Heart left ventricle (tissue), 16 donors: ENCODE data around the gene ENDOD1. TPM values are rescaled to one million over a fixed set of nuclear protein-coding genes. Genes with fewer than 3 reads are reported as not detected.

Experiments used
- ATAC-seq, 4 donors: fragments of 200-7000 bp; cut with Tn5 transposase; one replicate each; pipeline ENCODE4 v1.9.1; 2020 to 2022; ENCODE audit warnings: moderate library complexity in 4 of 4, mild to moderate bottlenecking in 3 of 4, moderate number of reproducible peaks in 1 of 4
- DNase-seq, 5 donors: peaks; one replicate each; pipeline ENCODE4 v3.0.0-alpha.2; 2020
- H3K27ac ChIP-seq, 12 donors: fragments of 200-600 bp; sonication (generic) in 4 of 12; one replicate each; pipeline versions ENCODE4 v1.5.0 to v1.8.0; 2016 to 2022; ENCODE audit warnings: mild to moderate bottlenecking in 2 of 12
- H3K27me3 ChIP-seq, 9 donors: fragments of 200-600 bp; sonication (generic) in 2 of 9; one replicate each; pipeline versions ENCODE4 v1.5.1 to v1.8.0; 2016 to 2022; ENCODE audit warnings: mild to moderate bottlenecking in 3 of 9
- H3K36me3 ChIP-seq, 9 donors: fragments of 200-600 bp; sonication (generic) in 2 of 9; one replicate each; pipeline versions ENCODE4 v1.5.0 to v1.8.0; 2018 to 2022; ENCODE audit warnings: mild to moderate bottlenecking in 2 of 9
- H3K4me1 ChIP-seq, 12 donors: fragments of 200-600 bp; sonication (generic) in 4 of 12; one replicate each; pipeline versions ENCODE4 v1.5.0 to v1.8.0; 2016 to 2022; ENCODE audit warnings: mild to moderate bottlenecking in 3 of 12
- H3K4me3 ChIP-seq, 12 donors: fragments of 200-600 bp; sonication (generic) in 4 of 12; one replicate each; pipeline versions ENCODE4 v1.5.0 to v1.8.0; 2017 to 2022; ENCODE audit warnings: mild to moderate bottlenecking in 9 of 12, moderate library complexity in 4 of 12
- H3K9me3 ChIP-seq, 12 donors: fragments of 200-600 bp; sonication (generic) in 4 of 12; one replicate each; pipeline versions ENCODE4 v1.5.0 to v1.8.0; 2016 to 2022; ENCODE audit warnings: mild to moderate bottlenecking in 1 of 12
- POLR2A ChIP-seq, 2 donors: fragments of 450-650 bp; IDR thresholded peaks; one replicate each; pipeline ENCODE4 v1.6.1; 2017; ENCODE audit warnings: antibody characterized with exemption in 2 of 2, mild to moderate bottlenecking in 2 of 2, moderate library complexity in 2 of 2
- WGBS, 4 donors: extraction: QIAGEN DNeasy Blood & Tissue Kit in 2 of 4; methylation state at CpG; one replicate each; pipeline versions ENCODE4 v1.1.5 to v1.1.7; 2013 to 2018; 5-methylcytosine and 5-hydroxymethylcytosine counted together
- intact Hi-C, 10 donors: fragments of 100-400 bp; cut with DNase I; formaldehyde crosslinking; loops; one replicate each; pipeline versions ENCODE4 v1.11.1 to v1.14.2; 2022
- polyA plus RNA-seq, 2 donors: library from polyadenylated mRNA; stranded (reverse); fragments of 200-250 nt; gene quantifications; one replicate each; pipeline ENCODE4 v1.2.3, GENCODE V29; 2013
- total RNA-seq, 9 donors: library from RNA; depleted of rRNA in 2 of 9; stranded (reverse); fragments of >200 nt in 2 of 9; fragmentation: NEBNext Ultra II Directional in 3 of 9; extraction: Animal tissue kit (Norgen Biotek cat#: 25700) in 3 of 9; gene quantifications; one replicate each; pipeline versions ENCODE4 v1.1.0 to v1.2.4, GENCODE V29; 2016 to 2023
- TF ChIP-seq, protein P1 (sequence below), 12 donors: fragments of 200-600 bp; sonication (generic) in 4 of 12; IDR thresholded peaks; one replicate each; pipeline versions ENCODE4 v1.5.0 to v1.8.0; 2018 to 2022; ENCODE audit warnings: antibody characterized with exemption in 12 of 12, mild to moderate bottlenecking in 5 of 12
- donor health status: ischemic (EF 13 %, LVEDD 7.1; RV severe dilation, severe dysfunction).
- donor health status: healthy with polysubstance abuse.
- donor health status: DM: no; HTN: yes; CAD: no.
- donor health status: DM: no; HTN: no; CAD: no.
- donor health status: ischemic (EF 25% LVEDD 6.9; RV normal size, moderate dysfunction).
- donor health status: ischemic (EF 25% LVEDD 5.7; RV mildly dilated, moderate dysfunction).
- donor health status: healthy.
- donor health status: DM: yes; HTN: yes; CAD: no.
- donor health status: ischemic (EF 35%, LVEDD 5.7; RV mildly dilated, moderate dysfunction).
- donor health status: nonischemic (EF 11% LVEDD 7.7; RV severe dilation, severe dysfunction).
- donor health status: DM: yes; HTN: yes; CAD: no.
- donor health status: PGD.
- donor health status: ischemic (EF 29% LVEDD 5.4; RV normal size, mild dysfunction).
- donor health status: nonischemic (EF 23%, LVEDD 6.1; RV moderate dilation, normal function).

The ENDOD1 gene
- total and polyA plus RNA-seq, 11 donors = 4.0 to 28.5 (median 12.8) TPM

DNA sequence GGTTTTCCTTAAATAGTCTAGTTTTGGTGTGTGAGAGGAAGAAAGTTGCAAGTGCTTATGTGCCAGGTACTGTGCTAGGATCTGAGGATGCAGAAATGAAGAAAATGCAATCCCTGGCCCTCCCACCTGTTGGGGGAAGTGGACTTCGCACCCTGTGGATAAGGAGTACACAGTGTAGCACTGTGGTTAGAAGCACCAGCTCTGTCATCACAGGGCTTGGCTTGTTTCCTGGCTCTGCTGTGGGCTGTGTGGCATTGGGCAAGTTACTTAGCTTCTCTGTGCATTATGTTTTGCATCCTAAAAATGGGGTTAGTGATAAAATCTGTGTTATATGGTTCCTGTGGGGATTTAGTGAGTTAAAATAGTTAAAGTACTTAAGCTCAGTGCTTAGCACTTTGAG lies 68.2 kb downstream of the ENDOD1 start:
- intact Hi-C loops = loop anchor here in 3 of 10 donors (2.0 to 10.0 kb wide), 5 partner anchors 177 to 1267 kb away; partner anchors contain the start of genes CWC15 (in 1 of the 3) and KDM4D (in 1 of the 3)
- ATAC-seq = no peak
- peak overlapping the region in 4 of 12 donors; percentile 23 to 69 (median 34) for H3K27ac ChIP-seq
- H3K27me3 ChIP-seq = no peaks in the 10 kb centered on the region
- no peak overlapping the region for H3K4me3 ChIP-seq
- no peaks in the 10 kb centered on the region for H3K36me3 ChIP-seq
- 92 to 100% (median 96%) methylated on average over 1 of the region's 1 CpG for WGBS, 4 donors
- TF ChIP-seq POLR2A (IDR thresholded peaks at IDR 0.05) = no peak
- no peak for DNase-seq
- peaks cover 0 to 30% (median 10%) of the 10 kb centered on the region in 12 donors for H3K4me1 ChIP-seq
- no peaks in the 10 kb centered on the region for H3K9me3 ChIP-seq

DNA sequence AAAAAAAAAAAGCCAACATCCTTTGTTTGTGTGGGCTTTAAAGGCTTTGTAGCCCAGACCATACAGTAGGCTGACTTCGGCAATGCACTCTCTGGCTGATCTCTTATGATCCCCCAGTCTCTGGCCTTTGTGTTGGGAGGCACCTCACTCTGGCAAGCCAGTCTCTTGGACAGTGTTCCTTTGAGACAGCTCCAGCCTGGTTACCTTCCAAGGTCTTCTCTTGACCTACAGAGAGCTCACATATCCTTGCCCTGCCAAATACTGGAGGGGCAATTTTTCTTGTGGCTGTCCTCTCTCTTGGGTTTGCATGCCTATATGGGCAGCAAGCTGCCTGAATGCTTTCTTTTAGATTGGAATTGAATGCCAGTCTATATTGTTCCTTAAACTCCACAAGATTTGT lies 71.6 kb downstream of the ENDOD1 start:
- no peak for ATAC-seq
- Histone ChIP-seq H3K9me3 (no peaks in the 10 kb centered on the region), H3K4me1 (peaks cover 0 to 18% (median 10%) of the 10 kb centered on the region in 12 donors), H3K27me3 (no peaks in the 10 kb centered on the region), H3K4me3 (no peak overlapping the region), H3K27ac (no peak overlapping the region), H3K36me3 (peaks cover 0 to 8% (median 0%) of the 10 kb centered on the region in 9 donors)
- DNase-seq = no peak
- TF ChIP-seq POLR2A (IDR thresholded peaks at IDR 0.05) = no peak
- TF ChIP-seq, protein P1, sequence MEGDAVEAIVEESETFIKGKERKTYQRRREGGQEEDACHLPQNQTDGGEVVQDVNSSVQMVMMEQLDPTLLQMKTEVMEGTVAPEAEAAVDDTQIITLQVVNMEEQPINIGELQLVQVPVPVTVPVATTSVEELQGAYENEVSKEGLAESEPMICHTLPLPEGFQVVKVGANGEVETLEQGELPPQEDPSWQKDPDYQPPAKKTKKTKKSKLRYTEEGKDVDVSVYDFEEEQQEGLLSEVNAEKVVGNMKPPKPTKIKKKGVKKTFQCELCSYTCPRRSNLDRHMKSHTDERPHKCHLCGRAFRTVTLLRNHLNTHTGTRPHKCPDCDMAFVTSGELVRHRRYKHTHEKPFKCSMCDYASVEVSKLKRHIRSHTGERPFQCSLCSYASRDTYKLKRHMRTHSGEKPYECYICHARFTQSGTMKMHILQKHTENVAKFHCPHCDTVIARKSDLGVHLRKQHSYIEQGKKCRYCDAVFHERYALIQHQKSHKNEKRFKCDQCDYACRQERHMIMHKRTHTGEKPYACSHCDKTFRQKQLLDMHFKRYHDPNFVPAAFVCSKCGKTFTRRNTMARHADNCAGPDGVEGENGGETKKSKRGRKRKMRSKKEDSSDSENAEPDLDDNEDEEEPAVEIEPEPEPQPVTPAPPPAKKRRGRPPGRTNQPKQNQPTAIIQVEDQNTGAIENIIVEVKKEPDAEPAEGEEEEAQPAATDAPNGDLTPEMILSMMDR (IDR thresholded peaks at IDR 0.05) = no peak
- WGBS, 4 donors = 88 to 98% (median 93%) methylated on average over 1 of the region's 1 CpG
- intact Hi-C loops = loop anchor here in 2 of 10 donors (10.0 kb wide), 2 partner anchors 54 to 204 kb away; no protein-coding TSS in a partner anchor

DNA sequence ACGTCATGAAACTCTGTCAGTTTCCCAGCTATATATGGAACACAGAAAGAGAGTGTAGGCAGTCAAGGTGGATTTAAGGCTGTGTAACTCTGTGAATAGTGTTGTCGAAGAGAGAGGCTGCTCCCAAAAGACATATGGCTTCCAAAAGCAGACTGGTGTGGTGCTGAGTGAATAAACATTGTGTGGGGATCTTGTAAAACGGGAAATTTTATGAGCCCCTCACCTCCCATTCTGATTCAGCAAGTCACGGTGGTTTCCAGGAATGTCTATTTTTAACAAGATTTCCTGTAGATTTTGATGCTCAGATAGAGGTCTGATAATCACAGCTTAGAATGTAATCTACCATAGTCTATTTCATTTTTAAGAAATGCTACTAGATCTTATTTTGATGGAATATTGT lies 73.5 kb downstream of the ENDOD1 start:
- no peaks in the 10 kb centered on the region for H3K9me3 ChIP-seq
- H3K4me3 ChIP-seq = no peak overlapping the region
- H3K27ac ChIP-seq = no peak overlapping the region
- H3K27me3 ChIP-seq = no peaks in the 10 kb centered on the region
- H3K36me3 ChIP-seq = peaks cover 0 to 16% (median 0%) of the 10 kb centered on the region in 9 donors
- H3K4me1 ChIP-seq = peaks cover 0 to under 1% (median 0%) of the 10 kb centered on the region in 12 donors
- 57 to 71% (median 63%) methylated on average over 4 of the region's 4 CpGs for WGBS, 4 donors
- intact Hi-C loops = loop anchor here in 2 of 10 donors (10.0 kb wide), 2 partner anchors 52 to 202 kb away; no protein-coding TSS in a partner anchor
- DNase-seq (no peak), ATAC-seq (no peak)
- TF ChIP-seq, protein P1 (IDR thresholded peaks at IDR 0.05) = no peak
- no peak for TF ChIP-seq POLR2A (IDR thresholded peaks at IDR 0.05)

DNA sequence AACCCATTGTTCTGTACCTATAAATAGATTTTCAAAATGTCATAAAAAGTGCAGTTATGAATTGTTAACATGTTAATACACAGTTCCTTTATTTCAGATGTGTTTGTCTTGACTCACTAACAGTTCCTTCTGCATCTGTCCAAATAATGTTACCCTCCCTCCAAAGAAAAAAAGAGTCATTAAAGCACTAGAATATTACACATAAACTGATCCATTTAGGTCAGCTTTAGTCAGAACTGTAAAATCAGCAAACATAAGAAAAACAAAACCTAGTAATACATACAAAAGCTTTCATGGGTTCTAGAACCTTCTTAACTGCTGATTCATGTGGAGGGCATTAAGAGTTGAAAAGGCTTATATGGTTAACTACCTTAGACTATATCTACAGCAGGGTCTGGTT lies 76.0 kb downstream of the ENDOD1 start:
- Histone ChIP-seq H3K27me3 (no peaks in the 10 kb centered on the region), H3K27ac (no peak overlapping the region), H3K36me3 (peaks cover 0 to 26% (median 0%) of the 10 kb centered on the region in 9 donors), H3K9me3 (no peaks in the 10 kb centered on the region), H3K4me1 (no peaks in the 10 kb centered on the region), H3K4me3 (no peak overlapping the region)
- intact Hi-C loops = loop anchor here in 2 of 10 donors (10.0 kb wide), 2 partner anchors 49 to 199 kb away; no protein-coding TSS in a partner anchor
- ATAC-seq = no peak
- DNase-seq = no peak
- TF ChIP-seq, protein P1 (IDR thresholded peaks at IDR 0.05) = no peak
- no peak for TF ChIP-seq POLR2A (IDR thresholded peaks at IDR 0.05)

DNA sequence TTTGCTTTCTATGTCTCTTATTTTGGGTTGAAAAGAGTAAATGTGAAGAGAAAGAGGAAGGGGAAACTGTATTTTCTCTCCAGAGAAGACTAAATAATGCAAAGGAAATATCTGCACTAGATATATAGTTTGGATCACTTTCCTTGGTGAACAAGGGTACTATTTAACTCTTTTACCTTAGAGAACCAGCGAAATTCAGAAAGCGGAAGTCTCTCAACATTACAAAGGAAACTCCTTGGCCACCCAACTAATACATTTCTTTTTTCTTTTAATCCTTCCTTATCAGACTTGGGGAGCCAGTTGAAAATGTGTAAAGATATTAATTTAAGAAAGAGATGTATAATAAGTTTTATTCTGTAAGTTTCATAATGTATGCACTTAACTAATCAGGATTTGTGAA lies 77.1 kb downstream of the ENDOD1 start:
- 94 to 96% (median 94%) methylated on average over 2 of the region's 2 CpGs for WGBS, 4 donors
- no peaks in the 10 kb centered on the region for H3K9me3 ChIP-seq
- DNase-seq (no peak), ATAC-seq (no peak)
- H3K27ac ChIP-seq = no peak overlapping the region
- no peak for TF ChIP-seq POLR2A (IDR thresholded peaks at IDR 0.05)
- TF ChIP-seq, protein P1 (IDR thresholded peaks at IDR 0.05) = no peak
- no peaks in the 10 kb centered on the region for H3K27me3 ChIP-seq
- H3K4me1 ChIP-seq = no peaks in the 10 kb centered on the region
- peaks cover 0 to 37% (median 0%) of the 10 kb centered on the region in 9 donors for H3K36me3 ChIP-seq
- no peak overlapping the region for H3K4me3 ChIP-seq
- intact Hi-C loops = loop anchor here in 2 of 10 donors (10.0 kb wide), 2 partner anchors 48 to 198 kb away; no protein-coding TSS in a partner anchor
